Neutrophil (primary cell): ENCODE data around the gene PRR33.
A peak's percentile ranks its signal among the peaks of the same experiment; 100 is the strongest.

Source experiments
- H3K27ac ChIP-seq: fragments of 200-600 bp; sonication (generic); 2 replicates; pipeline ENCODE4 v1.5.1; 2016; ENCODE audit warnings: mild to moderate bottlenecking, moderate library complexity
- H3K27me3 ChIP-seq: fragments of 200-600 bp; sonication (generic); 2 replicates; pipeline ENCODE4 v1.6.0; 2016; ENCODE audit warnings: mild to moderate bottlenecking
- H3K36me3 ChIP-seq: fragments of 200-600 bp; sonication (generic); 2 replicates; pipeline ENCODE4 v1.5.1; 2017
- H3K4me1 ChIP-seq, 2 experiments: fragments of 200-600 bp in 1 of 2; sonication (generic) in 1 of 2; 1 replicate in 1 of 2; 2 replicates in 1 of 2; pipeline versions ENCODE4 v1.5.1 to v1.6.1; 2013 to 2016; ENCODE audit warnings: low read depth in 1 of 2, low read length in 1 of 2, mild to moderate bottlenecking in 1 of 2, moderate library complexity in 1 of 2; ENCODE audit not compliant: control insufficient read depth in 1 of 2, insufficient read depth in 1 of 2
- H3K4me3 ChIP-seq, 2 experiments: fragments of 200-600 bp in 1 of 2; sonication (generic) in 1 of 2; 1 replicate in 1 of 2; 2 replicates in 1 of 2; pipeline ENCODE4 v1.5.1; 2013 to 2016; ENCODE audit warnings: low read depth in 1 of 2, low read length in 1 of 2, mild to moderate bottlenecking in 1 of 2, moderate library complexity in 1 of 2
- H3K9me3 ChIP-seq: fragments of 200-600 bp; sonication (generic); 2 replicates; pipeline ENCODE4 v1.5.1; 2016
- TF ChIP-seq, protein P1 (sequence below): fragments of 200-600 bp; sonication (generic); IDR thresholded peaks from 2 replicates; pipeline ENCODE4 v1.5.1; 2016; ENCODE audit warnings: antibody characterized with exemption

PRR33 gene

DNA sequence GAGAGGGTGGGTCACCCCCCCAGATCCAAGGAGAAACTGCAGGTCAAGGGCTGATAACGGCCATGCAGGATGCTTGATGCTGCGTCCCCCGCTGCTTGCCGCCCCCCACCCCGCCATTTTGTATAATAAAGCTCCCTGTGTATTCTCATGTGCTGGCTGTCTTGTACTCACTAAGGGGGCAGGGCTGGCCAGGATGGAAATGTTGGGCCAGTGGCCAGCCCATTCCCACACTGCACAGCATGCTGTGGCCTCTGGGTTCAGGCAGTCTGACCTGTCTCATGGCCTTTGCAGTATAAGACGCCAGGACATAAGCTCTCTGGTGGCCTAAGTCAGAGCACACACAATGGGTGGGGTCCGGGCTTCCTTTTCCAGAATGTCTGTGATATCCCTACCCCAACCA lies 421 bp upstream of the PRR33 start:
- H3K27me3 ChIP-seq, result peaks cover 28% of the 10 kb centered on the region
- H3K9me3 ChIP-seq, result no peaks in the 10 kb centered on the region
- no peak overlapping the region for H3K4me3 ChIP-seq
- H3K36me3 ChIP-seq, result peaks cover 54% of the 10 kb centered on the region
- peak overlapping the region; percentile 68 for H3K27ac ChIP-seq
- TF ChIP-seq, protein P1, sequence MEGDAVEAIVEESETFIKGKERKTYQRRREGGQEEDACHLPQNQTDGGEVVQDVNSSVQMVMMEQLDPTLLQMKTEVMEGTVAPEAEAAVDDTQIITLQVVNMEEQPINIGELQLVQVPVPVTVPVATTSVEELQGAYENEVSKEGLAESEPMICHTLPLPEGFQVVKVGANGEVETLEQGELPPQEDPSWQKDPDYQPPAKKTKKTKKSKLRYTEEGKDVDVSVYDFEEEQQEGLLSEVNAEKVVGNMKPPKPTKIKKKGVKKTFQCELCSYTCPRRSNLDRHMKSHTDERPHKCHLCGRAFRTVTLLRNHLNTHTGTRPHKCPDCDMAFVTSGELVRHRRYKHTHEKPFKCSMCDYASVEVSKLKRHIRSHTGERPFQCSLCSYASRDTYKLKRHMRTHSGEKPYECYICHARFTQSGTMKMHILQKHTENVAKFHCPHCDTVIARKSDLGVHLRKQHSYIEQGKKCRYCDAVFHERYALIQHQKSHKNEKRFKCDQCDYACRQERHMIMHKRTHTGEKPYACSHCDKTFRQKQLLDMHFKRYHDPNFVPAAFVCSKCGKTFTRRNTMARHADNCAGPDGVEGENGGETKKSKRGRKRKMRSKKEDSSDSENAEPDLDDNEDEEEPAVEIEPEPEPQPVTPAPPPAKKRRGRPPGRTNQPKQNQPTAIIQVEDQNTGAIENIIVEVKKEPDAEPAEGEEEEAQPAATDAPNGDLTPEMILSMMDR, result no peak
- peaks cover 28 to 52% of the 10 kb centered on the region in 2 experiments for H3K4me1 ChIP-seq

DNA sequence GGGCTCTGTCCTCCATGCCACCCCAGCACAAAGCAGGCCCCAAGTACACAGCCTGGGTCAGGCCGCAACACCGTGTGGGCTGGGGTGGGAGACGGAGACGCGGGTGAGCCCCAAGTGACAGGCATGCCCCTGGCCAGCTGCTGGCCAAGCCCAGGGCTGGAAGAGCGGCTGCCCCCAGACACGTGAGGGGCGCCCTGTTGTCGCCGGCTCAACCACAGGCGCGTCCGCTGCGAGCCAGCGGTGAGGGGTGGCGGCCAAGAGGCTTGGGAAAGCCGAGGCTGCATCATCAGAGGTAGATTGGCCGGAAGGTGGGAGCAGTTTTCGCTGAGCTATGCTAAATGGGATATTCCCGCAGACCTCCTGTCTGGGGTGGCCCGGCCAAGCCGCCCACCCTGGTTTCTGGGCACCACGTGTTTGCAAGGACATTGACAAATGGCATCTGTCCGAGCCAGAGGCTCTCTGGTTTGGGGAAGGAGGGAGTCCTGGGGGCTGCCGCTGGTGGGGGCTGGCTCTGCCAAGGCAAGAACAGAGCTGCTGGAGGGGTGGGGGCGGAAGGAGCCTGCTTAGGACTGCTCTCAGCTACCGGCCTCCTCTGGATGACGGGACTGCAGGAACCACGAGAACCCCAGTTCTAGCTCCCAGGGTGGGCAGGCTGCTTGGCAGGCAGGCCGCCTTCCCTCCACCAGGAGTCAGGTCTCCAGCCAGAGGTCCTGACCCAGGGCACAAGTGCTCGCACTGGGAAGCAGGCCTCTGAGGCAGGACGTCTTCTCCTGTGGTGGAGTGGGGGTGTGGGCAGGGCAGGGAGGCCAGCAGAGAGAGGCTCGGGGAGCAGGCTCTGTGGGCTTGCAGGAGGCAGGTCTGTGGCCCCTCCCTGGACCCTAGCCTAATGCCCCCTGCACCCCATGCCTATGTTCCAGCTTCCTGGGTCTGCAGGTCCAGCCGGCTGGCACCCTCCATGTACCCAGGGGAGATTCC lies 552 bp downstream of the PRR33 start:
- peaks cover 38% of the 10 kb centered on the region for H3K27me3 ChIP-seq
- H3K9me3 ChIP-seq, result no peaks in the 10 kb centered on the region
- TF ChIP-seq, protein P1, result no peak
- H3K4me1 ChIP-seq, result peaks cover 24 to 56% of the 10 kb centered on the region in 2 experiments
- peaks cover 64% of the 10 kb centered on the region for H3K36me3 ChIP-seq
- no peak overlapping the region for H3K4me3 ChIP-seq
- H3K27ac ChIP-seq, result peak overlapping the region; percentile 68

DNA sequence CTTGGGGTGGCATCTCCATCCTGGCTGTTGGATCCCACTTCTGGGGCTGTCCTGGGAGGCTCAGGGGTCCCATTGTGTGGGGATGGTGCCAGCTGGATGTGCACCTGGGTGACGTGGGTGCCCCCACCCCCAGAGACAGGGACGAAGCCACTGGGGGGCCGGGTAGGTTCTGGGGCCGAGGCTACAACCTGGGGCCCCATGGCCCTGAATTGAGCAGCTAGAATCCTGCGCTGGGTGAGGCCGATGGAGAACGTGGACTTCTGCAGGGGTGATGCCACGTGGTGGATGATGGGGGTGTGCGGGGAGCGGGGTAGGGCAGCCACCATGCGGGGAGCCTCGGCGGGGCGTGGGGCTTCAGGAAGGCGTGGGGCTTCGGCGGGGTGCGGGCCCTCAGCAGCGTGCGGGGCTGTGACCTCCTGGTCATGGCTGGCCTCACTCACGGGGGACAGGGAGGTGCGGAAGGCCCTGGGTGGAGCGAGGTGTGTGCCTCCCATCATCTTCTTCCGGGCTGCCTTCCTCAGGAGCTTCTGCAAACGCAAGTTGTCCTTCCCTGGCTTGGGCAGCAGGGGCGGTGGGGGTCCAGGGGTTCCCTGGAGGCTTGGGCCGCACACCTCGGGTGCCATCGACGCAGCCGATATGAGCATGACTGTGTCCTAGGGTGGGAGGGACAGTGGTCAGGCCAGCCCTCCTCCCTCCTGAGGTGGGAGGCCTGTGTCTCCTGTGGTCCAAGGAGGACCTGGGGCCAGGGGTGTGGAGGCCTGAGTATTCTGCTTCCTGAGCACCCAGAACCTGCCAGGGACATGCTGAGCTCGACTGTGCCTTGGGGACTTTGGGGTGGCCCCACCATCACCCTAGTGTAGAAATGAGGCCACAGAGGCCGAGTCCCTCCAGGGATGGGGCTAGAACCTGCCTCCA lies 1.5 kb downstream of the PRR33 start:
- peaks cover 40% of the 10 kb centered on the region for H3K27me3 ChIP-seq
- no peaks in the 10 kb centered on the region for H3K9me3 ChIP-seq
- H3K4me3 ChIP-seq, result no peak overlapping the region
- peak overlapping the region; percentile 68 for H3K27ac ChIP-seq
- TF ChIP-seq, protein P1, result no peak
- peaks cover 73% of the 10 kb centered on the region for H3K36me3 ChIP-seq
- H3K4me1 ChIP-seq, result peaks cover 24 to 56% of the 10 kb centered on the region in 2 experiments

DNA sequence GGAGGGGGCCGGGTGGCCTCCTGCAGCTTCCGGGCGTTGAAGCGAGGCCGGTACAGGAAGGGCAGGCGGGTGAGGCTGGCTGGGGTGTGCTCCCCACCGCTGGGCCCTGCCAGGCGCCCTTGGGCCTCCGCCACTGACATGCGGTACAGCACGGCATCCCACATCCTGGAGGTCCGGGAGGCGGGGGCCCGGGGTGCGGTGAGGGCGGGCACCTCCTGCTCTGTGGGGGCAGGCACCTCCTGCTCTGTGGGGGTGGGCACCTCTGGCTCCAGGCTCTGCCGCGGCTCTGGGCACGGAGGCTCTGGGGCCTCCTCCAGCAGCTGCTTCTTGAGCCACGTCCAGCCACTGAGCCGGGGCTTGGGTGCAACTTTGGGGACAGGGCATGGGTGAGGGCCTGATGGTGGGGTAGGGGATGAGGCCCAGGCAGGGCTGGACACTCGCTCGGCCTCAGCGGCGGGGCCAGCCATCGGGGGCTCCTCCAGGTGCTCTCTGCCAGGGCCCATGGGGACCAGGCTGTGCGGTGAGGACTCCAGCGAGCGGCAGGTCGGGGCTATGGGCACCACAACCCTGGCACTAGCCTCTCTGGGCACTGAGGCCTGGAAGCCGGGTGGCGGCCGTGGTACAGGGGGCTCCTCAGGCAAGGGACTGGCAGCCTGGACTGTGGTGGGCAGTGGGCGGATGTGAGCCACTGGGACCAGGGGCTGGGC lies 2.3 kb downstream of the PRR33 start:
- Histone ChIP-seq H3K4me1 (peaks cover 24 to 56% of the 10 kb centered on the region in 2 experiments), H3K27ac (peak overlapping the region; percentile 68), H3K4me3 (peak overlapping the region in 1 of 2 experiments; percentile 18), H3K9me3 (no peaks in the 10 kb centered on the region), H3K27me3 (peaks cover 40% of the 10 kb centered on the region), H3K36me3 (peaks cover 81% of the 10 kb centered on the region)
- TF ChIP-seq, protein P1, result no peak

DNA sequence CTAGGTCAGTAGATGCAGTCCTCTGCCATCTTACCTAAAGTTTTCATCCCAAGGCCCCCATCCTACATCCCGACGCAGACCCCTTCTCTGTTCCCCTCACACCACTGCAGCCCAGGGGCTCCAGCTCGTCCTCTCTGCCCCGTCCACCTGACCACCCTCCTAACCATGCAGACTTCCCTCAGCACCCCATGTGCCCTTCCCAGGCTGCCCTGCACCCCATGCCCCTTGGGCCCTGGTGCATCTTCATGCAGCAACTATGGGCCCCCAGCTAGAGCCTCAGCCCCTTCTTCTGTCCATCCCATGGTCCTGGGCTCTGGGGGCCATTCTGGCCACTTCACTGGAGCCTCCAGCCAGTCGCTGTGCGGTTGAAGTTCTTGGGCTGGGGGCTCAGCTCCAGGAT lies 2.9 kb downstream of the PRR33 start:
- H3K27me3 ChIP-seq, result peaks cover 40% of the 10 kb centered on the region
- no peaks in the 10 kb centered on the region for H3K9me3 ChIP-seq
- H3K36me3 ChIP-seq, result peaks cover 87% of the 10 kb centered on the region
- peak overlapping the region in 1 of 2 experiments; percentile 18 for H3K4me3 ChIP-seq
- TF ChIP-seq, protein P1, result no peak
- H3K4me1 ChIP-seq, result peaks cover 24 to 56% of the 10 kb centered on the region in 2 experiments
- H3K27ac ChIP-seq, result peak overlapping the region; percentile 68
